Thoracic aorta (tissue), 2 donors: ENCODE measurements around the gene NEURL1. TPM values are rescaled to one million over a fixed set of nuclear protein-coding genes. Genes with fewer than 3 reads are reported as not detected.
"Not testable (repeated sequence)": the region's sequence is repeated elsewhere in the genome, so short reads cannot be mapped to it uniquely, and the experiment has no call there.

Experiments used
- ATAC-seq: fragments of 150-250 bp; one replicate; pipeline ENCODE4 v1.8.0; 2017; ENCODE audit warnings: low read depth; ENCODE audit not compliant: insufficient number of reproducible peaks, low FRiP score
- DNase-seq: peaks from one replicate; pipeline ENCODE4 v3.0.0-alpha.2; 2020; ENCODE audit warnings: low spot score
- H3K27ac ChIP-seq, 2 donors: fragments of 200-600 bp; sonication (generic); 1 replicate in 1 of 2; 2 replicates in 1 of 2; pipeline ENCODE4 v1.5.1; 2016; ENCODE audit warnings: mild to moderate bottlenecking in 2 of 2, moderate library complexity in 2 of 2
- H3K27me3 ChIP-seq: fragments of 200-600 bp; sonication (generic); replicated peaks from 2 replicates; pipeline ENCODE4 v1.6.0; 2016; ENCODE audit warnings: mild to moderate bottlenecking; ENCODE audit not compliant: insufficient read depth
- H3K36me3 ChIP-seq: fragments of 200-600 bp; sonication (generic); one replicate; pipeline ENCODE4 v1.5.1; 2016
- H3K4me1 ChIP-seq, 2 donors: fragments of 200-600 bp; sonication (generic); 1 replicate in 1 of 2; 2 replicates in 1 of 2; pipeline versions ENCODE4 v1.5.1 to v1.6.0; 2016; ENCODE audit warnings: low read depth in 2 of 2, mild to moderate bottlenecking in 1 of 2; ENCODE audit not compliant: control insufficient read depth in 1 of 2
- H3K4me3 ChIP-seq: fragments of 200-600 bp; sonication (generic); 2 replicates; pipeline ENCODE4 v1.5.1; 2016; ENCODE audit warnings: mild to moderate bottlenecking
- H3K9me3 ChIP-seq: fragments of 200-600 bp; sonication (generic); 2 replicates; pipeline ENCODE4 v1.5.1; 2016
- CTCF ChIP-seq: fragments of 200-600 bp; sonication (generic); IDR thresholded peaks from one replicate; pipeline ENCODE4 v1.5.1; 2019; ENCODE audit warnings: antibody characterized with exemption
- total RNA-seq, 2 donors: library from RNA; depleted of rRNA; stranded (reverse); fragments of >200 nt; gene quantifications; one replicate each; pipeline versions ENCODE4 v1.1.0 to v1.2.3, GENCODE V29; 2016

The NEURL1 gene
- total RNA-seq, 2 donors from 2014 or later = 0.28 TPM; not detected in 1

GRCh38 chr10:103478671-103479070, 14.8 kb upstream of the NEURL1 start:
- ATAC-seq = no peak
- no peak for TF ChIP-seq CTCF
- H3K9me3 ChIP-seq = no peaks in the 10 kb centered on the region
- H3K27ac ChIP-seq = no peak overlapping the region
- no peak for DNase-seq
- H3K27me3 ChIP-seq = no peaks in the 10 kb centered on the region
- H3K4me3 ChIP-seq = no peak overlapping the region
- no peaks in the 10 kb centered on the region for H3K36me3 ChIP-seq
- H3K4me1 ChIP-seq = no peaks in the 10 kb centered on the region

- Histone ChIP-seq H3K27me3 (no peaks in the 10 kb centered on the region), H3K36me3 (no peaks in the 10 kb centered on the region), H3K4me1 (no peaks in the 10 kb centered on the region), H3K4me3 (no peak within 1 kb of the TSS), H3K27ac (no peak within 1 kb of the TSS), H3K9me3 (no peaks in the 10 kb centered on the region)
- ATAC-seq (no peak), DNase-seq (no peak)
- no peak for TF ChIP-seq CTCF
Observed at GRCh38 chr10:103479135-103479534, 14.4 kb upstream of the NEURL1 start, which contains the start of gene CALHM3. Gene CALHM3, minus strand, starts transcription at chr10:103479240. Its CDS starts 208 bp downstream, at chr10:103479032.

GRCh38 chr10:103480521-103480920, 13.0 kb upstream of the NEURL1 start:
- ATAC-seq (no peak), DNase-seq (no peak)
- Histone ChIP-seq H3K9me3 (no peaks in the 10 kb centered on the region), H3K27ac (no peak overlapping the region), H3K27me3 (no peaks in the 10 kb centered on the region), H3K4me1 (no peaks in the 10 kb centered on the region), H3K4me3 (no peak overlapping the region), H3K36me3 (no peaks in the 10 kb centered on the region)
- no peak for TF ChIP-seq CTCF

- Histone ChIP-seq H3K4me1 (no peaks in the 10 kb centered on the region), H3K9me3 (no peaks in the 10 kb centered on the region), H3K4me3 (no peak overlapping the region), H3K27ac (no peak overlapping the region), H3K36me3 (no peaks in the 10 kb centered on the region), H3K27me3 (no peaks in the 10 kb centered on the region)
- TF ChIP-seq CTCF = peak; percentile 72
- ATAC-seq (no peak), DNase-seq (no peak)
Observed at GRCh38 chr10:103481974-103482531, 11.5 kb upstream of the NEURL1 start.

GRCh38 chr10:103486635-103487409, 6.7 kb upstream of the NEURL1 start:
- ATAC-seq, H3K9me3 ChIP-seq, H3K27ac ChIP-seq, H3K36me3 ChIP-seq, H3K4me3 ChIP-seq, H3K4me1 ChIP-seq, DNase-seq, H3K27me3 ChIP-seq: not testable (repeated sequence)
